Measurements from ENCODE around the gene SMIM1. TPM values are rescaled to one million over a fixed set of nuclear protein-coding genes. Genes with fewer than 3 reads are reported as not detected.

Gene SMIM1
- total RNA-seq, 1 experiment from 2014 or later, result 7.1 TPM

- Mint-ChIP-seq H3K4me3 (ENCODE audit: unreplicated experiment) (peak overlapping the region; percentile 61), H3K9me3 (ENCODE audit: unreplicated experiment) (no peaks in the 10 kb centered on the region), H3K4me1 (ENCODE audit: low read depth, unreplicated experiment) (no peaks in the 10 kb centered on the region), H3K27me3 (ENCODE audit: insufficient read depth, unreplicated experiment) (no peaks in the 10 kb centered on the region), H3K36me3 (ENCODE audit: insufficient read depth, unreplicated experiment) (no peaks in the 10 kb centered on the region), H3K27ac (ENCODE audit: unreplicated experiment) (no peak overlapping the region)
- Histone ChIP-seq H3K9me3 (no peaks in the 10 kb centered on the region), H3K27me3 (replicated peaks; ENCODE audit: control insufficient read depth, insufficient read depth, low read length) (no peaks in the 10 kb centered on the region), H3K4me3 (ENCODE audit: low read depth, low read length) (no peak overlapping the region), H3K4me1 (peaks cover 26% of the 10 kb centered on the region; the same call in 1 of the 2 replicates), H3K36me3 (ENCODE audit: control insufficient read depth, insufficient read depth, low read length) (no peaks in the 10 kb centered on the region)
- no TSS peak for BruUV-seq (replicated peaks)
- no peak for DNase-seq
- POLR2A ChIA-PET, result no interaction called here
- intact Hi-C loops (cut with micrococcal nuclease; ENCODE audit: unreplicated experiment), result loop anchor here (2.0 kb wide), 1 partner anchor 49 kb away; no protein-coding TSS in a partner anchor
- TF ChIP-seq, protein P1, sequence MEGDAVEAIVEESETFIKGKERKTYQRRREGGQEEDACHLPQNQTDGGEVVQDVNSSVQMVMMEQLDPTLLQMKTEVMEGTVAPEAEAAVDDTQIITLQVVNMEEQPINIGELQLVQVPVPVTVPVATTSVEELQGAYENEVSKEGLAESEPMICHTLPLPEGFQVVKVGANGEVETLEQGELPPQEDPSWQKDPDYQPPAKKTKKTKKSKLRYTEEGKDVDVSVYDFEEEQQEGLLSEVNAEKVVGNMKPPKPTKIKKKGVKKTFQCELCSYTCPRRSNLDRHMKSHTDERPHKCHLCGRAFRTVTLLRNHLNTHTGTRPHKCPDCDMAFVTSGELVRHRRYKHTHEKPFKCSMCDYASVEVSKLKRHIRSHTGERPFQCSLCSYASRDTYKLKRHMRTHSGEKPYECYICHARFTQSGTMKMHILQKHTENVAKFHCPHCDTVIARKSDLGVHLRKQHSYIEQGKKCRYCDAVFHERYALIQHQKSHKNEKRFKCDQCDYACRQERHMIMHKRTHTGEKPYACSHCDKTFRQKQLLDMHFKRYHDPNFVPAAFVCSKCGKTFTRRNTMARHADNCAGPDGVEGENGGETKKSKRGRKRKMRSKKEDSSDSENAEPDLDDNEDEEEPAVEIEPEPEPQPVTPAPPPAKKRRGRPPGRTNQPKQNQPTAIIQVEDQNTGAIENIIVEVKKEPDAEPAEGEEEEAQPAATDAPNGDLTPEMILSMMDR (IDR thresholded peaks at IDR 0.05; ENCODE audit: insufficient read depth in 1 of 2, low read depth in 1 of 2, low read length in 1 of 2, severe bottlenecking in 1 of 2, unreplicated experiment in 1 of 2), result no peak
- CTCF ChIA-PET, result no interaction called here
These were observed 1.2 kb downstream of the SMIM1 start for GRCh38 chr1:3773572-3774275.

- Histone ChIP-seq H3K4me1 (peaks cover 26% of the 10 kb centered on the region; the same call in 1 of the 2 replicates), H3K27me3 (replicated peaks; ENCODE audit: control insufficient read depth, insufficient read depth, low read length) (no peaks in the 10 kb centered on the region), H3K36me3 (ENCODE audit: control insufficient read depth, insufficient read depth, low read length) (no peaks in the 10 kb centered on the region), H3K4me3 (ENCODE audit: low read depth, low read length) (no peak overlapping the region), H3K9me3 (no peaks in the 10 kb centered on the region)
- no peaks in the 10 kb centered on the region for H3K9me3 Mint-ChIP-seq (ENCODE audit: unreplicated experiment)
- no peak for DNase-seq
- ChIA-PET POLR2A (no interaction called here), CTCF (no interaction called here)
- H3K36me3 Mint-ChIP-seq (ENCODE audit: insufficient read depth, unreplicated experiment), result peaks cover 1% of the 10 kb centered on the region
- no peaks in the 10 kb centered on the region for H3K27me3 Mint-ChIP-seq (ENCODE audit: insufficient read depth, unreplicated experiment)
- no TSS peak for BruUV-seq (replicated peaks)
- H3K4me3 Mint-ChIP-seq (ENCODE audit: unreplicated experiment), result no peak overlapping the region
- intact Hi-C loops (cut with micrococcal nuclease; ENCODE audit: unreplicated experiment), result no loop called here
- H3K27ac Mint-ChIP-seq (ENCODE audit: unreplicated experiment), result no peak overlapping the region
- no peaks in the 10 kb centered on the region for H3K4me1 Mint-ChIP-seq (ENCODE audit: low read depth, unreplicated experiment)
- TF ChIP-seq, protein P1 (IDR thresholded peaks at IDR 0.05; ENCODE audit: insufficient read depth in 1 of 2, low read depth in 1 of 2, low read length in 1 of 2, severe bottlenecking in 1 of 2, unreplicated experiment in 1 of 2), result no peak
These were observed 1.9 kb downstream of the SMIM1 start for GRCh38 chr1:3774276-3774945.

DNA sequence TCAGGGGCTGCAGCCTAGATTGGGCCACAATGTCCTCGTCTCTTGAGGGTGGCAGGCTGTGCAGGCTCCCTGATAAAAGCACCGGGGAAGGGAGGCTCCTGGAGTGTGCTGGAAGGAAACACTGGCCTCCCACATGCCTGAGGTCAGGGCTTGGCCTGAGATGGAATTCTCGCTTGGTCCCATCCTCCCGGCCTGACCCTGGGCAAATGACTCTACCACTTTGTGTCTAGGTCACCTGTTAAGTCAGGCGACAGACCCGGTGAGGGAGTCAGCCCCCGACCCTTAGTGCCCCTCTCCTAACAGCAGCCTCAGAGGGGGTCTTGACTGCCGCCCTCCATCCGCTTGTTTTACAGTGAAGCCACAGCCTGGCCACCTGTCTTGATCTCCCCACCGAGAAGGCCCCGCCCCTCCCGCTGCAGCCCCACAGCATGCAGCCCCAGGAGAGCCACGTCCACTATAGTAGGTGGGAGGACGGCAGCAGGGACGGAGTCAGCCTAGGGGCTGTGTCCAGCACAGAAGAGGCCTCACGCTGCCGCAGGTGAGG, 2.5 kb downstream of the SMIM1 start:
- no peaks in the 10 kb centered on the region for H3K36me3 ChIP-seq (ENCODE audit: control insufficient read depth, insufficient read depth, low read length)
- POLR2A ChIA-PET, result no interaction called here

More for the DNA sequence above, 2.5 kb downstream of the SMIM1 start:
- H3K4me1 Mint-ChIP-seq (ENCODE audit: low read depth, unreplicated experiment), result no peaks in the 10 kb centered on the region
- TF ChIP-seq, protein P1 (IDR thresholded peaks at IDR 0.05; ENCODE audit: insufficient read depth in 1 of 2, low read depth in 1 of 2, low read length in 1 of 2, severe bottlenecking in 1 of 2, unreplicated experiment in 1 of 2), result no peak
- no peak for DNase-seq
- no peaks in the 10 kb centered on the region for H3K27me3 Mint-ChIP-seq (ENCODE audit: insufficient read depth, unreplicated experiment)
- H3K4me3 Mint-ChIP-seq (ENCODE audit: unreplicated experiment), result no peak overlapping the region
- no peaks in the 10 kb centered on the region for H3K9me3 Mint-ChIP-seq (ENCODE audit: unreplicated experiment)
- CTCF ChIA-PET, result no interaction called here
- BruUV-seq (replicated peaks), result no TSS peak
- no peak overlapping the region for H3K27ac Mint-ChIP-seq (ENCODE audit: unreplicated experiment)
- Histone ChIP-seq H3K4me1 (peaks cover 26% of the 10 kb centered on the region; the same call in 1 of the 2 replicates), H3K4me3 (ENCODE audit: low read depth, low read length) (no peak overlapping the region), H3K27me3 (replicated peaks; ENCODE audit: control insufficient read depth, insufficient read depth, low read length) (no peaks in the 10 kb centered on the region), H3K9me3 (no peaks in the 10 kb centered on the region)
- H3K36me3 Mint-ChIP-seq (ENCODE audit: insufficient read depth, unreplicated experiment), result peaks cover 7% of the 10 kb centered on the region
- intact Hi-C loops (cut with micrococcal nuclease; ENCODE audit: unreplicated experiment), result no loop called here
